Activated CD4-positive, alpha-beta T cell treated with anti-CD3 and anti-CD28 coated beads for 24 hours (primary cell): Measurements from ENCODE around the gene ZDHHC22.

ENCODE experiments used
- DNase-seq, 2 donors: peaks; one replicate each; pipeline ENCODE4 v3.0.0-alpha.2; 2020; ENCODE audit warnings: low read depth in 2 of 2

Gene ZDHHC22

DNA sequence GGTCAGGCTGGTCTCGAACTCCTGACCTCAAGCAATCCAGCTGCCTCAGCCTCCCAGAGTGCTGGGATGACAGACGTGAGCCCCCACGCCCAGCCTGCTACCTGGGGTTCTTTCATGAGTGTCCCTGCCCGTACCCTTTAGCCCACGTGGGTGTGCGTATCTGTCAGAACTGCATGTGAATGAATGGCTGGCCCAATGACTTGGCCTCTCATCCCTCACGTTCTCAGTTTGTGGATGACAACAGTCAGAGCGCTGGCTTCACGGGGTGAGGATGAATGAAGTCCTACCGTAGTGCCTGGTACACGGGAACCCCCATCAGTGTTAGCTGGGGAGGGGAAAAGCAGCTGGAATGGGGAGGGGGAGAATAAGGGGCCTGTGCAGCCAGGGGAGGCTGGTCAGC, 16.1 kb upstream of the ZDHHC22 start:
- no peak for DNase-seq

DNA sequence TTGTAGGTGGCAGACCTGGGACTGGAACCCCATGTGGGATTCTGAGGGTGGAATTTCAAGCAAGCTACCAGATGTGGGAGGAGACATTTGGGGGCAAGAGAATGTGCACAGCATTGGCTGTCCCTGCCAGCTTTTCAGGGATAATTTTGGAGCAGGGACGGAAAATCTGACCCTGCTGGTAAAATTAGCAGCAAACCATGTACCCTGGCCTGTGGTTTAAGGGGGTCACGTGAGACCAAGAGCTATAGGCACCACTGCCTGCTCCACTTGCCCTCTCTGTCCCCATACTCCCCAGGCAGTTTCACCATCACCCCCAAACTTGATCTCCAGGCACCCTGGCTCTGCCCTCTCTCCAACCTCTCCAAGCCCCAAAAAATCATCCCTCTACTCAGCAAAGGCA, 13.5 kb upstream of the ZDHHC22 start:
- DNase-seq = no peak

DNA sequence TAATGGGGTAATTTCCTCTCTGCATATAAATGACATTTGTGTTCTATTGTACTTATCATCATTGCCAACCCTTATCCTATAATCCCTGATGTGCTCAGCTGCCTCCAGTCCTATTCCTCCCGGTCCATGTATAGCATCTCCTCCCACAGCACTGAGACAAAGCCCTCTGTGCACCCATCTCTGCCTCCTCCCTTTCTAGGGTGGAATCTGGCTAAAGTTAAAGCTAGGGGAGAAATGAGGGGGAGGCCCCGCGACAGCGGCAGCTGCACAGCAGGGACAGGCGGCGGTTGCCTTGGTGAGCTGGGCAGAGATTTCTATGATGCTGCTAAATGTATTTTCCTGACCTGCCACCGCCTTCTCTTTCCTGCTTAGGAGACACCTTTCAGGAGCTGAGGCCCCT, 12.8 kb upstream of the ZDHHC22 start:
- no peak for DNase-seq

DNA sequence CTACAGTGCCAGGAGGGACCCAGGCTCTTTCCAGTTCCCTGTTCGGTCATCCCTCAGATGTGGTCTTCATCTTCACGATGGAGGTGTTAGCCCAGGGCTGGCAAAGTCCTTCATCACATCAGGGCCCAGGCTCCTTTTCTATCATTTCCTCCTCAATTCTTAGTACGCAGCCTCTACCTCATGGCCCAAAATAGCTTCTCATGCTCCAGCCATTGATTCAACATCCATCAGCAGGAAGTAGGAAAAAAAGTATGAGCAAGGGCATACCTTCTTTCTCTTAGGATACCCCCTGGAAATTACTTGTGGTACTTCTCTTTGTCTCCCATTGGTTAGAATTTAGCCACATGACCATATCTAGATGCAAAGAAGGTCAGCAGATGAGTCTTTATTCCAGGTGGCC, 12.2 kb upstream of the ZDHHC22 start:
- no peak for DNase-seq

DNA sequence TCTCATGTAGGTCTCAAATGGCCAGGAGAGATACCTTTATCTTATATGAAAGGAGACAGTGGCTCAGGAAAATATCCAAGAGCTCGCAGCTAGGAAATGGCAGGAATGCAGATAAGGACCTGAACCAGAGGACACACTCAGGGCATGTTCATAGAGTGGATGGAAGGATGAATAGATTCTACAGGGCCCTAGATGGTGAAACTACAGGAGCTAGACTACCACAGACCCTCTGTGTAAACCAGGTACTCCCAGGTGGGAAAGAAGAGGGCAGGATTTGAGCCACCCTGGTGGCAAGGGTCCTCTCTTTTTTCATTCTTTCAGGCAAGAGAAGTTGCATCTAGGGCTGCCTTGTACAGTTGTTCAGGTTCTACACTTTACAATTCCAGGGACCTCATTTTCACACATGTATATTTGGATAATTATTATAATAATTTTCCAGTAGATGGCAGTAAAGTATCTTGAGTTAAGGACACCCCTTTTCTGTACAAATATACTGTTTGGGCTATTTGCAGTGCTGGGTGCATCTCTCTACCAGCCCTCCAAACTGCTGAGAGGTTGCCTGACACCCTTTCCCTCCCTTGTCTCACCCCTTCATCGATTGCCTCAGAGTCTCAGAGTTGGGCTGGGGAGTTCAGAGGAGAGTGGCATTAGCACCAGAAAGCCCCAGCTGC, 10.5 kb upstream of the ZDHHC22 start:
- no peak for DNase-seq

DNA sequence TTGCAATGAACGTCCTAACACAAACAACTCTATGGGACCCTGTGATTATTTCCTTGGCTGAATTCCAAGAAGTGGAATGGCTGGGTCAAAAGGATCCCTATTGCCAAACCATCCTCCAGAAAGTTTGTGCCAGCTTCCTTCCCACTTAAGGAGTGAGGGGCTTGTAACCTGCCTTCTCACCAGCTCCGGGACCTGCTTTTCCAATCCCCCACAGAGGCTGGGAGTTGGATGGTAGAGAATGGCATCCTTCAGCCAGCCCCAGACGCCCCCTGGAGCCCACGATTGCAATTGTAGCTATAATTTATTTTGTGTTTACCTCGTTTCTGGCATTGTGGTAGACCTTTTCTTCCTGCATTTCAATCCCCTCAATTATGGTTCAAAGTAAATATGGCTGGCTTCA, 9.7 kb upstream of the ZDHHC22 start:
- DNase-seq = no peak

DNA sequence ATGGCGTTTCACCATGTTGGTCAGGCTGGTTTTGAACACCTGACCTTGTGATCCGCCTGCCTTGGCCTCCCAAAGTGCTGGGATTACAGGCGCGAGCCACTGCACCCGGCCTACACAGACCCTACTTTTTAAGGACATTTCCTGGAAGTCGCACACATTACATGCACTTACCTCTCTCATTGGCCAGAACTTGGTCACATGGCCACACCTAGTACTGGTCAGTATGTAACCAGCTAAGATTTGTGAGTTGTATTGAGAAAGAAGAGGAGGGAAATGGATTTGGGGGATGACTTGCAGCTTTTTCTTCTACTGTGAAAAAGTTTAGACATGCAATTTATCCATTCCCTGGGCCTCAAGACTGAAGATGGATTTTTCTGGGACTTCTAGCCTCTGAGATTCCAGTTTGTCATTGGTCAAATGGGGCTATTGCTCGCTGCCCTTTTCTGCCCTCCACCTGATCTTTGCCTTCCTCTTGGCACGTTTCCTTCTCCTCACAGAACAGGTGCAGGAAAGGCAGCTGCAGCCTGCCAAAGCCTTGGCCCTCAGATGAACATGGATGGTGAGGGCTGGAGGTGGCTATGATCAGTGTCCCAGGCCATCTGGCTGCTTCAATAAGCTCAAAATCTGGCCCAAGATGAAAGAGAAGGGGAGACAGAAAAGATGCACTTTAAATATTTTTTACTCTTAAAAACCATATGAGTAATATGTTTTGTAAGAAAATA, 7.1 kb upstream of the ZDHHC22 start:
- DNase-seq = no peak

DNA sequence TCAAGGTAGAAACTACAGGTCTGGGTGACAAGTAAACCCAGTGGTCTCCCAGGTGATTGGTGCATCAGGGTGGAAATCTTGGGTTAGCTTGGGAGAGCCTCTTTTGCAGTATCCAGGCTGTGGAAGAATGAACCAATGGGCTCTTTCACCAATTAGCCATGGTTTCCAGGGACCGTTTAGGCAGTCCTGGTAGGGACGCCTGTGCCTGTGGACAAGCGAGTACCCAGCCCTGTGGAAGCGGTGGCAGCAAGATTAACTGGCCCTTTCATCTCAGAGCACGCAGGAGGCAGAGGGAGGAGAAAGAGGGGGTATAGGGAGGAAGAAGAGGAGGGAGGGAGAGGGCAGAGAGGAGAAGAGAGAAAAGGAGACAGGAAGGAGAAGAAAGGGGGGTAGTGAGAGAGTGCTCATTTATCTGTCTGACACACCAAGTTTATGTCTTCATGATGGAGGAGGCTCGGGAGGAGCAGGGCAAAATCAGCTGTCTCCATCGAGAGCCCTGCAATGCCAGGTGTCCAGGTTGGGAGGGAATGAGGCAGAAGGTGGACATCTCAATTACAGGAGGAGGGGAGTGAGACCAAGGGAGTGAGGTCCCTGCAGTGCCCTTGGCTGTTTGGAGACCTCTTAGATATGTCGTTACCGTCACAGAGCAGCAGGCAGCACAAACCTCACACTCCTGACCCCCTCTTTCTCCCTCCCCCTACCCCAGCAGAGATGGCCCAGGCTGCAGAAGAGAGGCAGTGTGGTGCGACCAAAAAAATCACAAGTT, 4.6 kb upstream of the ZDHHC22 start:
- no peak for DNase-seq

DNA sequence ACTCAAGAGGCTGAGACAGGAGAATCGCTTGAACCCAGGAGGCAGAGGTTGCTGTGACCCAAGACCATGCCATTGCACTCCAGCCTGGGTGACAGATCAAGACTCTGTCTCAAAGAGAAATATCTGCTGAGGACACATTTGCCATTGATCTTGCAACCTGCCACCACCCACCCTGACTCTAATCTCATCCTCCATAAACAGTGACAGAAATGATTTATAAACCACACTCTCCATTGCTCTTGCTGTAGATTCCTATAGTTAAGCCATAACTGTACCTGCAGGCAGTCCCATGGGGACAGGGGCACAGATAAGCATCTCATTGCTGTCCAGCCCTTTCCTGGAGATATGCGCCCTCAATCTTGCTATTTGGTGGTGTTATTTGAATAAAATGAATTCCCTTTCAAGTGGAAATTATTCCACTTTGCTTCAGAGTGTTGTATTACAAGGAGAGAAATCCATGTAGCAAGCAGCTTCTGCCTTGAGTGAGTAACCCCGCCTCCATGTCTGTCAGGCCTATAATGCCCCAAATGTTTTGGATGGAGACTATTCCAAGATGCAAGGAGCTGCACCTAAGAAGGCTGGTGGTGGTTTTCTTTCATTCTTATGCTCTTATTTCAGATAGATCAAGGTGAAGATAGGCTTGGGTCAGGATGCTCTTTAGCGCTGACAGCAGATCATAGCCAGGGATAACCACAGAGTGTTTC, 3.0 kb upstream of the ZDHHC22 start:
- no peak for DNase-seq

DNA sequence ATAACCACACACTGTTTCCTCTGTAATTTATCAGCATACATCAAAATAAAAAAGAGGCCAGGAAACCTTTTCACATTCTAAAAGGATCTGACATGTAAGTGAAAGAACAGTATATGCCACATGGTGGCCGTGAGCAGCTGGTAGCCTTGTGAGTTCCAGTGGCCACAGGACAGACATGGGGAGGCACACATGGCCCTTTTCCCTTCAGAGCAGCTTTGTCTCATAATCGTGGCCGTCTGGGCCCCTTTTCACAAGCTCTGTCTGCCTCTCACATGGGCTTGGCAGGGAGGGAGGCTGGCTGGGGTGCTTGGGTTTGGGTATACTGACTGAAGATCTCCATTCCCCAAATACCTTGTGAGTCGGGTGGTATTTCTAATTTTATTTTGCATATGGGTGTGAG, 1.5 kb upstream of the ZDHHC22 start:
- no peak for DNase-seq

DNA sequence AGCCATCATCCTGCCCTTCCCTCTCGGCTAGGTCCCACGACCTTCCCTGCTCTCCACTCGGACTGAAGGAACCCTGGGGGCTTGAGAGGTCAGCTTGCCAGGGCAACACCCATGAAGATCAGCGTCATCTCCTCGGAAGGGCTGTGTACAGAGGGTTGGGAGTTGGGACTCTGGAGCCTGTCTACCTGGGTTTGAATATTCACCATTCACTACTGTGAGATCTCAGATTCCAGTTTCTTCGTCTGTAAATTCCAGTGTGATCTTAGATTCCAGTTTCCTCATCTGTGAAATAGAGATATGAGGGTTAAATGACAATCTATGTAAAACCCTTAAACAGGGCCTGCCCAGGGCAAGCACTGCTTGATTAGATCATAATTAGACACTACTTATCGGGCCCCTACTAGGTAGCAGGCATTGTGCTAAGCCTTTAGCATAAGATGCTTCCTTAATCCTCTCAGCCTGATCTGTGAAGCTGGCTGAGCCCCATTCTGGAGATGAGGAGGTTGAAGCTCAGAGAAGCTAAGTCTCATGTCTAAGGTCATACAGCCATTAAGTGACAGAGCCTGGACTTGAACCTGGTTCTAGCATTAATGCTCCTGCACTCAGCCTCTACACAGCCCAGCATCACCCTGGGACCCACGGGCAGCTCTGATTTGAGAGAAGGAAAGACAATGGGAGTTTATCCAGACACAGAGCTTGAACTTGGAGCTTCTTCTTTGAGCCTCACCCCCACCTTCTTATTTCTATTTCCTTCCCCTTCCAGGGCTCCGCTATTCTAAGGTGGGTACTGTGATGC, 612 bp upstream of the ZDHHC22 start:
- no peak for DNase-seq

DNA sequence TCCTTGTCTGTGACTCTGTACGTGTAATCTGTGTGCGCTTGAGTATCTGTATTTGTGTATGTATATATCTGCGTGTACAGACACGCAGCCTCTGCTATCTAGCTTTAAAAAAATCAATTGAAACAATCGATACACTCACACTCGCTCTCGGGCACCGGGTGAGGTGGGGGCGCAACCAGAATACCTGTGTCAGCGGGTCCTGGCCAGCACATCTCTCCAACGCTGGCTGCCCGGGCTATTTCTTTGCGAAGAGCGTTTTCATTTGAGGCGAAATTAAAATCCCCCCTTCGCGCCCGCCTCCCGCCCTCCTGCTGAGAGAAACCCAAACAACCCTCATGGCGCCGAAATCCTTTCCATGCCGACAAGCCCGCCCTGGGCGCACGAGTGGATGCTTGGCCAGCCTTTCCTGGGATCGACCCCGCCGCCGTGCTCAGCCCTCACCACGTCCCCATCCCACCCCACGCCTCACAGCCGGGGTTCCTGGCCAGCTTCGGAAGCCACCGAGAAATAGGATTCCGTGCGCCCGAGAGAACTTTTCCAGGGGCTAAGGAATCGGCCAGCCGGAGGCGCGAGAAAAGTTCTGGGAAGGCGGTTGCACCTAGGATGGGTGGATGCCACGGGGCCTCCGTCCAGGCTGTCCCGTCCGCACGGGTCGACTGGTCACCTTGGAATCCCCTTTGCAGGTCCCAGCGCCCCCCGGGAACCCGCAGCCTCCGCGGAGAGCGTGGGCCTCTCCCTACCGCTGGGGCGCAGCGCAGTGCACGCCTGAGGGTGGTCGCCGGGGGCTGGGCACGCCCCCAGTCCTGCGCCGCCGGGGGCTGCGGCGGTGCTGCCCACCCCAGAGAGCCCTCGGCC, 1.0 kb downstream of the ZDHHC22 start:
- DNase-seq = no peak

DNA sequence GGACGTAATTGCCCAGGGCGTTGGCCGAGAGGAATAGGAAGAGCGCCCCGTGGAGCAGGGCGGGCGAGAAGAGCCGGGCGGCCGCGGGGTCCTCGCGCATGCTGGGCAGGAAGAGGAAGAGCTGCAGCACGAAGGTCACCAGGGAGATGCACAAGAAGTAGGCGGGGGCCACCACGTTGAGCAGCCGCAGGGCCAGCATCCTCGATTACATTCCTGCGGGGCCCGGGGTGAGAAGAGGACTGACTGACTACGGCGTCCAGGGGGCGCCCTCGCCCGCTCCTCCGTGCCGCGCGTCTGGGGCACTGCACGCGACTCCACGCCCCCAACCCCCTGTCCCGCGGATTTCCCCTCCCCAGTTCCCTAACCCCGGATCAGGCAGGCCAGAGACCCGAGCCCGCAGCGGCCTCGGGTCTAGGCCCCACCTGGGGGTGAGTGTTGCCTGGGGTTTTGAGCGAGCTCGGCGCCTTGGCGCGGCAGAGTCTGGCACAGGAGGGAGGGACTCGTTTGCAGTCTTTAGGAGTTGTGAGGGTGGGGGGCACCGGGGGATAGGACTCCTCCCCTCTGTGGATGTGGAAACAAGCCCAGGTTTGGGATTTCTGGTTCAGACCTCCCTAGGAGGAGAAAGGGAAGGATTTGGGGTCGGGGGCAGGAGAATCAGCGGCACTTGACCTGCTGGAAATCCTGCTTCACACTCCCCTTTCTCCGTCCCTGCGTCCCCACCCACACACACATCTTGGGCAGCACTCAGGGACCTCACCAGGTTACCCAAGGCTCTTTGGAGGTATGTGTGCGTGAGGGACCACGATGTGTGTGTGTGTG, 1.8 kb downstream of the ZDHHC22 start:
- DNase-seq = peak; percentile 41 to 48

DNA sequence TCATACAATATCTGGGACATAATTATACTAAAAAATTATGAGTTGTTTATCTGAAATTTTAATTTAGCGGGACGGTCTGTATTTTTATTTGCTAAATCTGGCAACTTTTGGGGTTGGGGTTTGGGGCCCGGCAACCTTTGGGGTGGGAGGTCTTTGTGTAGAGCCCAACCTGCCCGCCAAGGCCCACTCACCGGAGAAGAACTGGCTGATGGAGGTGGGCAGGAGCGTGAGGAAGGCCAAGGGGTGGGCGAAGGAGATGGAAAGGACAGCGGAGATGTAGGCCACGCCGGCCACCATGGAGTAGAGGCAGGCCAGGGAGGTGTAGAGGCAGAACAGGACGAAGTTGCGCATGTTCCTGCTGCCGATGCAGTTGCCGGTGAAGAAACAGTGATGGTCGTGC, 2.6 kb downstream of the ZDHHC22 start:
- DNase-seq = no peak

DNA sequence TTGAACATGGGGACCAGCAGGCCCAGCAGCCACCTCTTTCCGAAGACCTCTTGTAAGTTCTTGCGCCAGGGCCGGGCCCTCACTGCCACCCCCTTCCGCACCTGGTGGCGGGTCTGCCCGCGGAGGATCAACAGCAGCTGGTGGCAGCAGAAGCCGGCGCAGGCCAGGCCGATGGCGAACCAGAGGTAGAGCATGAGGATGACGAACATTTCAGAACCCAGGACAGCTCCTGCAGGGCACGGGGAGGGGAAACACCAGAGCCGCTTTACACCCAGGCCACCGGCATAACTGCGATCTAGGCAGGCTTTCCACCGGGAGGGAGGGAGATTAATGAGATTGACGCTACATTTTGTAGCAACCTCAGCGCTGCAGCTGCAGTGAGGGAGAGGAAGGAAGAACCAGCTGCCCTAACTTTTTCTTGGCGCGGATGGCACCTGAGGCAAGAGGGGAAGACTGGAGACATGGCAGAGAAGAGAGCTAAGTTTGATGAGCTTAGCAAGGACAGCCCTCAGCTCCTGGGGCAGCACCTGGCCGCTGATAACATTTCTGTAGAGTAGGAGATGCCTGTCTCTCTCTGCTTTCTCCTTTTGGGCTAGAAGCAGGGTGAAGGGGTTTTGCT, 7.8 kb downstream of the ZDHHC22 start:
- peak; percentile 33 to 38 for DNase-seq

DNA sequence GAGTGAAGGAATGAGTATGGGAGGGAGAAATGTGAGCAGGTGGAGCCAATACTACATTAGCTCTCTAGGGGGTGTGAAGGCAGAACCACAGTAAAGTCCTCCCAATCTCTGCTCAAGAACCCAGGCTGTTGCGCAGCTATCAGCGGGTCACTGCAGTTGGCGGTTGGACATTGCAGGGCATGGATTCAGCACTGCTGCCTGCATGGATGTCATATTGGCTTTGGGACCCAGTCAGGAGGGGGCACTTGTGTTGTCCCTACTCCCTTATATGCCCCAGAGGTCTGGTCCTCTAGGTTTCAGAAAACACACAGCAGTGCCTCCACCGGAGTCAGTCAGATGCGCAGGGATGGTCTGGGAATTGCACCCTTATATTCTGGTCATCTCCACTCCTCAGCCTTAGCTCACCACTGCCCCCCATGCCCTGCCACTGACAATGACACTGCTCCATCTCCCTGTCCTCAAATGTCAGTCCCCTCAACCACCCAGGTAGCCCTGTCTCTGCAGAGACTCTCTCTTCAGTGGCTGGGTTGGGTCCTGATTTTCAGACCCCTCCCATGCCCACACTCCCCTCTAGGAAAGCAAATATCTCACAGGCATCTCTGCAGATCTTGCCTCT, 9.6 kb downstream of the ZDHHC22 start:
- no peak for DNase-seq

DNA sequence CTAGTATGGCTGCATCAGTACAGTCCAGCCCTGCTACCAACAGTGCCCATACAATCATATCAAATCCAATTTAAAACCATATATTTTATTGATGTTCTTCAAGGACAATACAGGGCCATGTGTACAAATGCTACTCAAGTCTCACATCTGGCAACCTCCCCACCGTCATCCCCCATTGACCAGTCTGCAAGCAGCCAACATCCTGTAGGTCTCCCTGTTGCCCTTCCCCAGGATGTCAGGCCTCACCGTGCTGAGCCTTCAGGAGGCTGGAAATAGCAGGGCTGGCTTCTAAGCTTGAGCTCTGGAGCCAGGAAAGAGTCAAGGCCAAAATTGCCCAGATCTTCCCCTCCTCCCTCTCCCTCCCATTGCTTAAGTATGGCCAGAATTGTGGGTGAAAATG, 10.4 kb downstream of the ZDHHC22 start:
- DNase-seq = no peak

DNA sequence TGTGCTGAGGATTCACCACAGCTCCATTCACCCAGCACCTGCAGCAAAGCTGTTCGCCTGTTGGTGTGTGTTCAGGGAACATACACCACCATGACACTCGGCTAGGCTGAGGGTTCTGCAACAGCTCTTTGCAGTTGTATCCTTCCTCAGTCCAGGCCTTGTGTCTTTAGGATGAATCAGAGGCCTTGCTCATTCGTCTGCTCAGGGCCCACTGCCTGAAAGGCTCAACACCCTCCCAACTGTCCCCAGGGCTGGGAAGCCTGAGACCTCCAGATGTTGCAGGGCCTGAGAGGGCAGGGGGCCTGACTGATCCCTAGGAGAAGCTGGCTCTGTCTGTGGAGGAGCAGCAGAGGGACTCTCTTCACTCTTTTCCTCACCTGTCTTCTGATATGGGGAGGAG, 11.2 kb downstream of the ZDHHC22 start:
- DNase-seq = no peak

DNA sequence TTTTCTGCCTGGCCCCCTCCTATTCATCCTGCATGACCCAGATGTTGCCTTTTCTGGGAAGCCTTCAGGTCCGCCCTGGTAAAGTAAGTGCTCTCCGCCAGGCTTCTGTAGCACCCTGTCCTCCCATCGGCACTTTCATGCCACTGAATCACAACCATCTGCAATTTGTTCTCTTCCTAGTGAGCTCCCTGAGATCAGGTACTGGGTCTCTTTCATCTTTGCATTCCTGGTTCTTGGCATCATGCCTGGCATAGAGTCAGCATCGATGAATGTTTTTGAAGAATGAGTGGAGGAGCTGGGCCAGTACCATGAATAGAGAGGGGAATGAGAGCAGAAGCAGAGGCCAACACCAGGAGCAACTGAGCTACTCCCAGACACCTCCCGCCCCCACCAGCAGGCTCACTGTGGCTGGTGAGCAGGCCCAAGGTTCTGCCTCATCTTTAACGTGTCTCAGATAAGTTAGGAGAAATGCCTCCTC, 13.1 kb downstream of the ZDHHC22 start:
- DNase-seq = no peak
